K562 (cell line): Measurements from ENCODE around the gene CNPY4. TPM values are rescaled to one million over a fixed set of nuclear protein-coding genes. Genes with fewer than 3 reads are reported as not detected.

Source experiments
- BRF1 ChIP-seq: IDR thresholded peaks from 3 replicates; pipeline ENCODE4 v1.6.1; 2011; ENCODE audit warnings: borderline replicate concordance, mild to moderate bottlenecking; ENCODE audit not compliant: insufficient read length; ENCODE audit errors: extremely low read depth
- CTBP1 ChIP-seq: fragments of 450-650 bp; IDR thresholded peaks from 2 replicates; pipeline ENCODE4 v1.6.1; 2016; ENCODE audit warnings: borderline replicate concordance
- ELK1 ChIP-seq: sonication (generic); formaldehyde crosslinking; IDR thresholded peaks from 2 replicates; pipeline ENCODE4 v1.8.1; 2022; ENCODE audit warnings: missing genetic modification reagents
- ETV6 ChIP-seq, 3 experiments: fragments of 150-350 bp in 1 of 3; sonication (generic) in 1 of 3; formaldehyde crosslinking in 1 of 3; IDR thresholded peaks; 2 replicates each; pipeline versions ENCODE4 v1.6.1 to v1.8.0; 2014 to 2022; ENCODE audit warnings: borderline replicate concordance in 2 of 3, low read depth in 2 of 3, antibody characterized with exemption in 1 of 3, low read length in 1 of 3, mild to moderate bottlenecking in 1 of 3, missing genetic modification reagents in 1 of 3
- FOSL1 ChIP-seq: fragments of 200-800 bp; sonication (Bioruptor generic); conservative IDR thresholded peaks from 2 replicates; pipeline ENCODE4 v1.6.1; 2016; ENCODE audit warnings: missing genetic modification characterization, missing compliant biosample characterization
- JUN ChIP-seq, 2 experiments: sonication (generic) in 1 of 2; formaldehyde crosslinking in 1 of 2; IDR thresholded peaks; 2 replicates each; pipeline versions ENCODE4 v1.6.1 to v1.8.0; 2012 to 2022; ENCODE audit warnings: borderline replicate concordance in 2 of 2, mild to moderate bottlenecking in 2 of 2, improper control_type of control experiment in 1 of 2, low read depth in 1 of 2, low read length in 1 of 2, missing genetic modification reagents in 1 of 2
- NFIC ChIP-seq: fragments of 450-650 bp; IDR thresholded peaks from 2 replicates; pipeline ENCODE4 v1.6.1; 2017; ENCODE audit warnings: mild to moderate bottlenecking, inconsistent platforms
- PRDM10 ChIP-seq: fragments of 450-650 bp; IDR thresholded peaks from 2 replicates; pipeline ENCODE4 v1.6.1; 2018; ENCODE audit not compliant: partially characterized antibody
- RBBP5 ChIP-seq: fragments of 200-600 bp; sonication (generic); IDR thresholded peaks from 2 replicates; pipeline ENCODE4 v1.6.1; 2012; ENCODE audit warnings: borderline replicate concordance, mild to moderate bottlenecking, low read length, control low read depth, inconsistent platforms; ENCODE audit not compliant: insufficient read depth, poor library complexity, severe bottlenecking
- SIN3B ChIP-seq: fragments of 450-650 bp; IDR thresholded peaks from 2 replicates; pipeline ENCODE4 v1.6.1; 2017; ENCODE audit warnings: low read depth, mild to moderate bottlenecking, moderate library complexity
- SMARCA4 ChIP-seq: fragments of 450-650 bp; IDR thresholded peaks from 2 replicates; pipeline ENCODE4 v1.6.1; 2016
- TEAD4 ChIP-seq, 2 experiments: sonication (generic) in 1 of 2; formaldehyde crosslinking in 1 of 2; IDR thresholded peaks; 2 replicates each; pipeline versions ENCODE4 v1.6.1 to v1.8.0; 2012 to 2022; ENCODE audit warnings: borderline replicate concordance in 1 of 2, inconsistent platforms in 1 of 2, low read length in 1 of 2, mild to moderate bottlenecking in 1 of 2, missing genetic modification reagents in 1 of 2
- YY1 ChIP-seq, 3 experiments: IDR thresholded peaks; 2 replicates each; pipeline ENCODE4 v1.6.1; 2011; ENCODE audit warnings: low read length in 2 of 3, mild to moderate bottlenecking in 2 of 3, moderate library complexity in 2 of 3, borderline replicate concordance in 1 of 3, control low read depth in 1 of 3, low read depth in 1 of 3; ENCODE audit not compliant: insufficient read depth in 3 of 3, insufficient replicate concordance in 2 of 3, control insufficient read depth in 1 of 3, insufficient read length in 1 of 3; ENCODE audit errors: extremely low read depth in 1 of 3
- ZNF592 ChIP-seq: fragments of 450-650 bp; IDR thresholded peaks from 2 replicates; pipeline ENCODE4 v1.6.1; 2017; ENCODE audit warnings: antibody characterized with exemption, mild to moderate bottlenecking
- ZNF766 ChIP-seq: fragments of 200-800 bp; sonication (Bioruptor generic); conservative IDR thresholded peaks from 2 replicates; pipeline ENCODE4 v1.6.1; 2016; ENCODE audit warnings: missing genetic modification characterization, missing compliant biosample characterization
- polyA plus RNA-seq, 8 experiments: library from polyadenylated mRNA; depleted of rRNA in 4 of 8; stranded (reverse) in 5 of 8; unstranded in 3 of 8; fragments of >200 nt; fragmentation: Nextera tagmentation in 2 of 8; fragmentation: Illumina TruSeq in 1 of 8; extraction: Ambion mirVana in 2 of 8; extraction: Trizol in 1 of 8; gene quantifications; 2 replicates each; pipeline versions ENCODE4 v1.2.1 to v1.2.3, GENCODE V29; 2011 to 2014; ENCODE audit warnings: inconsistent platforms in 1 of 8, missing spikeins in 1 of 8
- total RNA-seq, 7 experiments: library from RNA; depleted of rRNA in 6 of 7; stranded (reverse); fragments of >200 nt in 6 of 7; fragmentation: Illumina TruSeq in 2 of 7; extraction: Trizol in 2 of 7; gene quantifications; 2 replicates each; pipeline versions ENCODE4 v1.2.1 to v1.2.3, GENCODE V29; 2011 to 2021; ENCODE audit warnings: low replicate concordance in 1 of 7

CNPY4 gene
- total and polyA plus RNA-seq, 9 of the 15 experiments (the other 6 are each of a cell fraction or from before 2014, with no cell fraction given), result 1.9 to 11.2 (median 7.0) TPM

- TF ChIP-seq ETV6 (IDR thresholded peaks at IDR 0.05; ENCODE audit: borderline replicate concordance in 1 of 2, low read depth in 2 of 2, low read length in 1 of 2) (no peak), ETV6 (CRISPR knock-in tag; IDR thresholded peaks at IDR 0.05; ENCODE audit: borderline replicate concordance) (no peak), JUN (IDR thresholded peaks at IDR 0.05; ENCODE audit: borderline replicate concordance, low read depth, low read length) (no peak), JUN (CRISPR knock-in tag; IDR thresholded peaks at IDR 0.05; ENCODE audit: borderline replicate concordance) (no peak), ELK1 (no peak), YY1 (IDR thresholded peaks at IDR 0.05; ENCODE audit: borderline replicate concordance in 1 of 3, control insufficient read depth in 1 of 3, extremely low read depth in 1 of 3, insufficient read depth in 3 of 3, insufficient read length in 1 of 3, insufficient replicate concordance in 2 of 3, low read depth in 1 of 3, low read length in 2 of 3) (peak in 1 of 3 experiments; percentile 49), ZNF592 (0 out of 2 replicates have a peak, but pooled peaks have one; percentile 23), NFIC (peak; percentile 92), ZNF766 (no peak), RBBP5 (no peak), SIN3B (no peak), PRDM10 (peak; percentile 55), CTBP1 (0 out of 2 replicates have a peak, but pooled peaks have one; percentile 37), FOSL1 (tag) (no peak), SMARCA4 (no peak), BRF1 (no peak), TEAD4 (IDR thresholded peaks at IDR 0.05; ENCODE audit: low read length) (peak; percentile 34; the same call in 1 of the 2 replicates), TEAD4 (CRISPR knock-in tag; IDR thresholded peaks at IDR 0.05; ENCODE audit: borderline replicate concordance) (no peak)
These were observed 3.1 kb downstream of the CNPY4 start (continued) for GRCh38 chr7:100122568-100122967.
